OCI-LY1 (cell line): ENCODE measurements around the gene DLK1.

Experiments
- CTCF ChIP-seq: fragments of 200-600 bp; sonication (generic), shearing (Covaris generic); IDR thresholded peaks from 2 replicates; pipeline ENCODE4 v1.5.1; 2017; ENCODE audit warnings: mild to moderate bottlenecking, antibody characterized with exemption, low read length, moderate library complexity, mixed read lengths
- EZH2 ChIP-seq: fragments of 200-600 bp; sonication (generic), shearing (Covaris generic); IDR thresholded peaks from 2 replicates; pipeline ENCODE4 v1.8.0; 2017; ENCODE audit warnings: borderline replicate concordance, mixed run types, mild to moderate bottlenecking, antibody characterized with exemption, low read length, moderate library complexity, mixed read lengths

DNA sequence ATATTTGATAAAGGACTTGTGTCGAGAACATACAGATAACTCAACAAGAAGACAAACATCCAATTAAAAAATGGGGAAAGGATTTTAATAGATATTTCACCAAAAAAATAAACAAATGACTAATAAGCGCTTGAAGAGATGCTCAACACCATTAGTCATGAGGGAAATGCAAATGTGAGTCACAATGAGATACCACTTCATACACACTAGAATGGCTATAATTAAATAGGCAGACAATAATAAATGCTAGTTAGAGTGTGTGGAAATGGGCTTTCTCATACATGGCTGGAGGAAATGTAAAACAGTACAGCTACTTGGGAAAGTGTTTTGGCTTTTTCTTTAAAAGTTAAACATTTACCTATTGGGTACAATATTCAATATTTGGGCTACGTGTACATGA lies 34.8 kb downstream of the DLK1 start:
- TF ChIP-seq CTCF (no peak), EZH2 (no peak)
